HG02970 (cell line): Measurements from ENCODE around the gene CENPX.
"Not testable (repeated sequence)": the region's sequence is repeated elsewhere in the genome, so short reads cannot be mapped to it uniquely, and the experiment has no call there.

Source experiments
- ATAC-seq: cut with Tn5 transposase; IDR thresholded peaks from one replicate; pipeline ENCODE4 v1.9.1; 2021; ENCODE audit warnings: mild to moderate bottlenecking, moderate library complexity, moderate number of reproducible peaks; ENCODE audit not compliant: unreplicated experiment, low FRiP score

The CENPX gene

GRCh38 chr17:82042649-82043048 lies 20.0 kb upstream of the CENPX start:
- no peak for ATAC-seq

GRCh38 chr17:82041144-82041814 lies 18.6 kb upstream of the CENPX start:
- no peak for ATAC-seq

GRCh38 chr17:82039695-82040299 lies 17.1 kb upstream of the CENPX start:
- no peak for ATAC-seq

- ATAC-seq = not testable (repeated sequence)
Measured at GRCh38 chr17:82038796-82039409, 16.2 kb upstream of the CENPX start.

GRCh38 chr17:82037889-82038195 lies 15.2 kb upstream of the CENPX start:
- ATAC-seq = no peak

- peak; percentile 82 for ATAC-seq
Measured at GRCh38 chr17:82037092-82037888, 14.6 kb upstream of the CENPX start, which contains the start of gene DCXR. TSS of gene DCXR (minus strand) at chr17:82037697. CDS start at chr17:82037682, 15 bp downstream.

- ATAC-seq = no peak
Measured at GRCh38 chr17:82036634-82037091, 14.0 kb upstream of the CENPX start.

- no peak for ATAC-seq
Measured at GRCh38 chr17:82035956-82036633, 13.4 kb upstream of the CENPX start.

GRCh38 chr17:82035488-82035887 lies 12.8 kb upstream of the CENPX start:
- ATAC-seq = no peak

- ATAC-seq = no peak
Measured at GRCh38 chr17:82034371-82035011, 11.8 kb upstream of the CENPX start.

- ATAC-seq = no peak
Measured at GRCh38 chr17:82033359-82034085, 10.8 kb upstream of the CENPX start.

GRCh38 chr17:82031885-82032627 lies 9.4 kb upstream of the CENPX start:
- ATAC-seq = no peak

GRCh38 chr17:82031303-82031884 lies 8.7 kb upstream of the CENPX start, which contains the start of gene RAC3:
TSS of gene RAC3 (plus strand) at chr17:82031678. CDS start at chr17:82031762, 84 bp downstream.
- ATAC-seq = no peak

- no peak for ATAC-seq
Measured at GRCh38 chr17:82030470-82031302, 8.0 kb upstream of the CENPX start.

GRCh38 chr17:82029990-82030469 lies 7.4 kb upstream of the CENPX start:
- no peak for ATAC-seq

- no peak for ATAC-seq
Measured at GRCh38 chr17:82029391-82029790, 6.7 kb upstream of the CENPX start.

- ATAC-seq = no peak
Measured at GRCh38 chr17:82028966-82029365, 6.3 kb upstream of the CENPX start.
